Endodermal cell (in vitro differentiated cells): ENCODE measurements around the gene UPK2. TPM values are rescaled to one million over a fixed set of nuclear protein-coding genes. Genes with fewer than 3 reads are reported as not detected.

Experiments
- DNase-seq: peaks from one replicate; pipeline ENCODE4 v3.0.0-alpha.2; 2017
- H3K27ac ChIP-seq: 2 replicates; pipeline ENCODE4 v1.5.1; 2013; ENCODE audit warnings: mild to moderate bottlenecking, low read depth, low read length, moderate library complexity
- H3K27me3 ChIP-seq: 2 replicates; pipeline ENCODE4 v1.6.1; 2013; ENCODE audit warnings: mild to moderate bottlenecking, low read length, moderate library complexity; ENCODE audit not compliant: insufficient read depth, control insufficient read depth, poor library complexity, severe bottlenecking
- H3K36me3 ChIP-seq: 2 replicates; pipeline ENCODE4 v1.7.0; 2013; ENCODE audit warnings: mild to moderate bottlenecking, low read length, moderate library complexity; ENCODE audit not compliant: control insufficient read depth, insufficient read depth
- H3K4me1 ChIP-seq: one replicate; pipeline ENCODE4 v1.7.0; 2013; ENCODE audit warnings: low read length; ENCODE audit not compliant: control insufficient read depth, insufficient read depth
- H3K4me3 ChIP-seq: 2 replicates; pipeline ENCODE4 v1.5.1; 2013; ENCODE audit warnings: mild to moderate bottlenecking, low read length, moderate library complexity
- H3K9ac ChIP-seq: 2 replicates; pipeline ENCODE4 v1.6.1; 2013; ENCODE audit warnings: mild to moderate bottlenecking, low read length, moderate library complexity; ENCODE audit not compliant: poor library complexity, severe bottlenecking; ENCODE audit errors: extremely low read depth
- H3K9me3 ChIP-seq: 2 replicates; pipeline ENCODE4 v1.6.1; 2013; ENCODE audit warnings: mild to moderate bottlenecking, low read length, moderate library complexity; ENCODE audit not compliant: control insufficient read depth
- H3K27ac Mint-ChIP-seq: 2 replicates; pipeline ENCODE4 v1.8.0; 2020; ENCODE audit warnings: mixed read lengths
- H3K27me3 Mint-ChIP-seq: 2 replicates; pipeline ENCODE4 v1.8.0; 2021; ENCODE audit warnings: mild to moderate bottlenecking, mixed read lengths; ENCODE audit not compliant: insufficient read depth
- H3K36me3 Mint-ChIP-seq: 2 replicates; pipeline ENCODE4 v1.8.0; 2020; ENCODE audit warnings: low read depth, mixed read lengths
- H3K4me1 Mint-ChIP-seq: 2 replicates; pipeline ENCODE4 v1.8.0; 2020; ENCODE audit warnings: mixed read lengths
- H3K4me3 Mint-ChIP-seq: 2 replicates; pipeline ENCODE4 v1.8.0; 2020; ENCODE audit warnings: mild to moderate bottlenecking, moderate library complexity, mixed read lengths
- H3K9me3 Mint-ChIP-seq: 2 replicates; pipeline ENCODE4 v1.8.0; 2020; ENCODE audit warnings: mild to moderate bottlenecking, mixed read lengths
- CTCF ChIP-seq: fragments of 200-600 bp; sonication (generic); conservative IDR thresholded peaks from 2 replicates; pipeline ENCODE4 v1.5.0; 2021; ENCODE audit warnings: antibody characterized with exemption, mild to moderate bottlenecking
- WGBS, 2 experiments: methylation state at CpG; one replicate each; pipeline versions ENCODE4 v1.1.5 to v1.1.7; 2013; ENCODE audit warnings: missing lambda C conversion rate in 2 of 2, mixed read lengths in 1 of 2; ENCODE audit not compliant: insufficient coverage in 1 of 2, insufficient read length in 1 of 2; 5-methylcytosine and 5-hydroxymethylcytosine counted together
- total RNA-seq, 2 donors: library from RNA; stranded (reverse); fragmentation: NEBNext Ultra II Directional in 1 of 2; extraction: Animal tissue kit (Norgen Biotek cat#: 25700) in 1 of 2; gene quantifications; 2 replicates in 1 of 2; 3 replicates in 1 of 2; pipeline ENCODE4 v1.2.1, GENCODE V29; 2021

Gene UPK2
- total RNA-seq, 2 donors from 2014 or later, result 0.38 TPM; not detected in 1

- Histone ChIP-seq H3K9ac (no peak overlapping the region), H3K27ac (no peak overlapping the region), H3K36me3 (no peaks in the 10 kb centered on the region), H3K27me3 (no peaks in the 10 kb centered on the region), H3K9me3 (no peaks in the 10 kb centered on the region), H3K4me3 (peak overlapping the region; percentile 84), H3K4me1 (peaks cover 41% of the 10 kb centered on the region)
- 82 to 86% methylated on average over 6 to 9 of the region's 9 CpGs for WGBS, 2 experiments
- Mint-ChIP-seq H3K4me3 (peak overlapping the region; percentile 80), H3K27ac (peak overlapping the region; percentile 86), H3K27me3 (peaks cover 8% of the 10 kb centered on the region), H3K4me1 (peaks cover 60% of the 10 kb centered on the region), H3K9me3 (no peaks in the 10 kb centered on the region), H3K36me3 (no peaks in the 10 kb centered on the region)
- no peak for TF ChIP-seq CTCF
- no peak for DNase-seq
Measured at GRCh38 chr11:118922745-118923627, 33.1 kb upstream of the UPK2 start.

GRCh38 chr11:118923721-118924587 lies 32.1 kb upstream of the UPK2 start:
- H3K27ac Mint-ChIP-seq, result peak overlapping the region; percentile 86
- peak overlapping the region; percentile 80 for H3K4me3 Mint-ChIP-seq
- peaks cover 8% of the 10 kb centered on the region for H3K27me3 Mint-ChIP-seq
- no peaks in the 10 kb centered on the region for H3K27me3 ChIP-seq
- peaks cover 41% of the 10 kb centered on the region for H3K4me1 ChIP-seq
- H3K4me1 Mint-ChIP-seq, result peaks cover 59% of the 10 kb centered on the region
- H3K27ac ChIP-seq, result no peak overlapping the region
- H3K4me3 ChIP-seq, result peak overlapping the region; percentile 84
- DNase-seq, result no peak
- no peaks in the 10 kb centered on the region for H3K9me3 Mint-ChIP-seq
- 45 to 46% methylated on average over 4 to 6 of the region's 7 CpGs for WGBS, 2 experiments
- no peak for TF ChIP-seq CTCF
- no peaks in the 10 kb centered on the region for H3K9me3 ChIP-seq
- no peaks in the 10 kb centered on the region for H3K36me3 Mint-ChIP-seq
- no peaks in the 10 kb centered on the region for H3K36me3 ChIP-seq
- H3K9ac ChIP-seq, result peak overlapping the region; percentile 39
